IMR-90 (cell line): ENCODE results near the gene BRCA1. TPM values are rescaled to one million over a fixed set of nuclear protein-coding genes. Genes with fewer than 3 reads are reported as not detected.

ENCODE experiments used
- ATAC-seq: fragments of 200-7000 bp; cut with Tn5 transposase; 2 replicates; pipeline ENCODE4 v1.9.1; 2020; ENCODE audit warnings: low read depth, mild to moderate bottlenecking, moderate library complexity
- BruUV-seq: library from RNA; stranded (reverse); fragments of 400-500 nt; replicated peaks from 2 replicates; lab custom pipeline; 2021; lab: Mats Ljungman, UMichigan
- CTCF ChIA-PET: fragments of 300-600 bp; formaldehyde crosslinking; extraction: SDS; loops from one replicate; lab custom pipeline; 2021; ENCODE audit warnings: antibody characterized with exemption; lab: Yijun Ruan, JAX
- POLR2A ChIA-PET: fragments of 300-600 bp; sonication (Branson Sonifier 250); formaldehyde crosslinking; loops from one replicate; lab custom pipeline; 2022; ENCODE audit warnings: antibody characterized with exemption; ENCODE audit not compliant: unreplicated experiment; lab: Charles Lee
- DNase-seq: peaks from one replicate; pipeline ENCODE4 v3.0.0; 2013
- H2AFZ ChIP-seq: replicated peaks from 2 replicates; pipeline ENCODE3; 2013; ENCODE audit warnings: low read length, mild to moderate bottlenecking; ENCODE audit not compliant: poor library complexity
- H2AK5ac ChIP-seq: 2 replicates; pipeline ENCODE4 v1.6.1; 2013; ENCODE audit warnings: low read depth, low read length, inconsistent platforms
- H2AK9ac ChIP-seq: replicated peaks from 2 replicates; pipeline ENCODE3; 2013; ENCODE audit warnings: mild to moderate bottlenecking, low read depth, low read length, moderate library complexity; ENCODE audit not compliant: poor library complexity
- H2BK120ac ChIP-seq: 2 replicates; pipeline ENCODE4 v1.6.1; 2013; ENCODE audit warnings: low read depth, low read length, inconsistent platforms
- H2BK15ac ChIP-seq: 3 replicates; pipeline ENCODE4 v1.6.1; 2013; ENCODE audit warnings: low read depth, low read length, inconsistent platforms
- H2BK20ac ChIP-seq: 2 replicates; pipeline ENCODE4 v1.6.1; 2013; ENCODE audit warnings: low read depth, mild to moderate bottlenecking, inconsistent platforms, low read length, moderate library complexity
- H2BK5ac ChIP-seq: 2 replicates; pipeline ENCODE4 v1.6.1; 2013; ENCODE audit warnings: mild to moderate bottlenecking, low read depth, low read length, inconsistent platforms; ENCODE audit not compliant: poor library complexity, severe bottlenecking
- H3K14ac ChIP-seq: replicated peaks from 2 replicates; pipeline ENCODE4 v1.6.1; 2013; ENCODE audit warnings: low read depth, low read length, inconsistent platforms
- H3K18ac ChIP-seq: 2 replicates; pipeline ENCODE4 v1.6.1; 2013; ENCODE audit warnings: low read depth, low read length, control low read depth
- H3K23ac ChIP-seq: 2 replicates; pipeline ENCODE4 v1.6.1; 2013; ENCODE audit warnings: low read depth, low read length, inconsistent platforms
- H3K27ac ChIP-seq: 2 replicates; pipeline ENCODE4 v1.5.1; 2013; ENCODE audit warnings: mild to moderate bottlenecking, control low read depth, low read length; ENCODE audit not compliant: insufficient read depth
- H3K27me3 ChIP-seq: 2 replicates; pipeline ENCODE4 v1.6.1; 2013; ENCODE audit warnings: low read length; ENCODE audit not compliant: control insufficient read depth, insufficient read depth
- H3K36me3 ChIP-seq: 2 replicates; pipeline ENCODE4 v1.6.1; 2013; ENCODE audit warnings: low read length, mixed read lengths; ENCODE audit not compliant: control insufficient read depth, insufficient read depth
- H3K4ac ChIP-seq: 2 replicates; pipeline ENCODE4 v1.6.1; 2013; ENCODE audit warnings: low read depth, low read length, inconsistent platforms
- H3K4me1 ChIP-seq: 2 replicates; pipeline ENCODE4 v1.6.1; 2013; ENCODE audit warnings: low read length, mixed read lengths; ENCODE audit not compliant: control insufficient read depth, insufficient read depth
- H3K4me2 ChIP-seq: 2 replicates; pipeline ENCODE4 v1.6.1; 2013; ENCODE audit warnings: low read depth, mild to moderate bottlenecking, control low read depth, low read length, moderate library complexity
- H3K4me3 ChIP-seq: 2 replicates; pipeline ENCODE4 v1.5.1; 2013; ENCODE audit warnings: low read depth, mild to moderate bottlenecking, control low read depth, low read length, moderate library complexity; ENCODE audit not compliant: insufficient read depth
- H3K56ac ChIP-seq: 2 replicates; pipeline ENCODE4 v1.6.1; 2013; ENCODE audit warnings: low read length, inconsistent platforms; ENCODE audit not compliant: insufficient read depth; ENCODE audit errors: extremely low read depth
- H3K79me1 ChIP-seq, 2 experiments: 2 replicates each; pipeline ENCODE4 v1.6.1; 2013; ENCODE audit warnings: low read length in 2 of 2, inconsistent platforms in 1 of 2, low read depth in 1 of 2
- H3K9ac ChIP-seq: 2 replicates; pipeline ENCODE4 v1.6.1; 2013; ENCODE audit warnings: low read depth, low read length, control low read depth
- H3K9me1 ChIP-seq: 2 replicates; pipeline ENCODE4 v1.6.1; 2013; ENCODE audit warnings: low read length, inconsistent platforms; ENCODE audit not compliant: insufficient read depth
- H3K9me3 ChIP-seq: 2 replicates; pipeline ENCODE4 v1.6.1; 2013; ENCODE audit warnings: low read length; ENCODE audit not compliant: control insufficient read depth, insufficient read depth
- H4K20me1 ChIP-seq: 2 replicates; pipeline ENCODE4 v1.6.1; 2013; ENCODE audit warnings: low read length, inconsistent platforms; ENCODE audit not compliant: insufficient read depth
- H4K5ac ChIP-seq: 2 replicates; pipeline ENCODE4 v1.6.1; 2013; ENCODE audit warnings: mild to moderate bottlenecking, low read depth, low read length, control low read depth
- H4K8ac ChIP-seq, 2 experiments: 2 replicates each; pipeline ENCODE4 v1.6.1; 2013; ENCODE audit warnings: low read depth in 2 of 2, low read length in 2 of 2, control low read depth in 1 of 2, inconsistent platforms in 1 of 2
- H4K91ac ChIP-seq: 2 replicates; pipeline ENCODE4 v1.6.1; 2013; ENCODE audit warnings: low read depth, low read length, inconsistent platforms; ENCODE audit not compliant: insufficient read depth
- BHLHE40 ChIP-seq: fragments of 150-350 bp; IDR thresholded peaks from 2 replicates; pipeline ENCODE4 v1.6.1; 2016; ENCODE audit warnings: mild to moderate bottlenecking, low read depth, low read length
- CEBPB ChIP-seq: IDR thresholded peaks from 2 replicates; pipeline ENCODE4 v1.6.1; 2012; ENCODE audit warnings: low read depth, low read length, improper control_type of control experiment
- CHD1 ChIP-seq: IDR thresholded peaks from 2 replicates; pipeline ENCODE4 v1.6.1; 2012; ENCODE audit warnings: low read depth, low read length, improper control_type of control experiment
- CTCF ChIP-seq: conservative IDR thresholded peaks from 2 replicates; pipeline ENCODE4 v1.5.1; 2012; ENCODE audit warnings: mild to moderate bottlenecking, low read depth, low read length, improper control_type of control experiment
- ELK1 ChIP-seq: fragments of 150-350 bp; IDR thresholded peaks from 2 replicates; pipeline ENCODE4 v1.6.1; 2016; ENCODE audit warnings: low read depth, mild to moderate bottlenecking, low read length, moderate library complexity, borderline replicate concordance
- FOS ChIP-seq: fragments of 150-350 bp; IDR thresholded peaks from 2 replicates; pipeline ENCODE4 v1.6.1; 2016; ENCODE audit warnings: low read depth, low read length
- MAFK ChIP-seq: IDR thresholded peaks from 2 replicates; pipeline ENCODE4 v1.6.1; 2012; ENCODE audit warnings: low read depth, low read length, improper control_type of control experiment
- MAZ ChIP-seq: IDR thresholded peaks from 2 replicates; pipeline ENCODE4 v1.6.1; 2012; ENCODE audit warnings: low read depth, mild to moderate bottlenecking, low read length, improper control_type of control experiment, moderate library complexity, borderline replicate concordance
- MXI1 ChIP-seq: IDR thresholded peaks from 2 replicates; pipeline ENCODE4 v1.6.1; 2012; ENCODE audit warnings: low read depth, mild to moderate bottlenecking, low read length, moderate library complexity, borderline replicate concordance
- NFE2L2 ChIP-seq: fragments of 150-350 bp; IDR thresholded peaks from 2 replicates; pipeline ENCODE4 v1.6.1; 2016; ENCODE audit warnings: low read depth, mild to moderate bottlenecking, low read length
- POLR2A ChIP-seq: IDR thresholded peaks from 2 replicates; pipeline ENCODE4 v1.6.1; 2012; ENCODE audit warnings: mild to moderate bottlenecking, low read depth, low read length
- RAD21 ChIP-seq: IDR thresholded peaks from 2 replicates; pipeline ENCODE4 v1.6.1; 2012; ENCODE audit warnings: low read length, improper control_type of control experiment
- RCOR1 ChIP-seq: IDR thresholded peaks from 2 replicates; pipeline ENCODE4 v1.6.1; 2012; ENCODE audit warnings: mild to moderate bottlenecking, low read length, improper control_type of control experiment; ENCODE audit not compliant: insufficient replicate concordance
- RFX5 ChIP-seq: IDR thresholded peaks from 2 replicates; pipeline ENCODE4 v1.8.0; 2012; ENCODE audit warnings: low read depth, mild to moderate bottlenecking, low read length, moderate library complexity
- SMC3 ChIP-seq: fragments of 150-350 bp; IDR thresholded peaks from 2 replicates; pipeline ENCODE4 v1.6.1; 2016; ENCODE audit warnings: low read depth, mild to moderate bottlenecking, antibody characterized with exemption, low read length, moderate library complexity
- USF2 ChIP-seq: fragments of 150-350 bp; IDR thresholded peaks from 2 replicates; pipeline ENCODE4 v1.6.1; 2017; ENCODE audit warnings: mild to moderate bottlenecking, antibody characterized with exemption, low read length, low read depth
- WGBS, 2 experiments: methylation state at CpG; one replicate each; pipeline versions ENCODE4 v1.1.5 to v1.1.7; 2013; ENCODE audit warnings: missing lambda C conversion rate in 2 of 2; ENCODE audit not compliant: insufficient read length in 1 of 2; ENCODE audit errors: extremely low coverage in 2 of 2; 5-methylcytosine and 5-hydroxymethylcytosine counted together
- dilution Hi-C: fragments of 300-500 bp; cut with HindIII; formaldehyde crosslinking; loops from one replicate; pipeline ENCODE4 v1.14.3; 2018; ENCODE audit warnings: low sequenced_read_pairs; ENCODE audit not compliant: unreplicated experiment
- in situ Hi-C: fragments of 300-500 bp; cut with MboI; formaldehyde crosslinking; loops from 3 replicates; pipeline ENCODE4 v1.14.3; 2019; ENCODE audit warnings: low sequenced_read_pairs, inconsistent platforms, mixed read lengths
- intact Hi-C: fragments of 100-400 bp; cut with micrococcal nuclease; formaldehyde crosslinking; loops from 2 replicates; pipeline ENCODE4 v1.10.0; 2022
- polyA plus RNA-seq, 3 experiments: library from polyadenylated mRNA; depleted of rRNA; stranded (reverse); fragments of >200 nt; gene quantifications; 2 replicates each; pipeline ENCODE4 v1.2.3, GENCODE V29; 2012; ENCODE audit warnings: low replicate concordance in 1 of 3
- total RNA-seq: library from RNA; depleted of rRNA; stranded (reverse); fragments of >200 nt; gene quantifications from 2 replicates; pipeline ENCODE4 v1.2.3, GENCODE V29; 2012

The BRCA1 gene
- total and polyA plus RNA-seq, 2 of the 4 experiments (the other 2 are of a cell fraction), result 8.3 to 17.7 TPM

GRCh38 chr17:43062984-43063638 lies 62.1 kb downstream of the BRCA1 start:
- no peak overlapping the region for H3K27ac ChIP-seq
- no TSS peak for BruUV-seq
- H3K9ac ChIP-seq, result no peak overlapping the region
- H2BK20ac ChIP-seq, result no peak overlapping the region
- H4K20me1 ChIP-seq, result no peaks in the 10 kb centered on the region
- no peak overlapping the region for H3K4ac ChIP-seq
- H2BK120ac ChIP-seq, result no peak overlapping the region
- H4K8ac ChIP-seq, result no peak overlapping the region
- no peak overlapping the region for H4K91ac ChIP-seq
- intact Hi-C loops, result no loop called here
- H3K14ac ChIP-seq, result no peak overlapping the region
- H2BK15ac ChIP-seq, result no peak overlapping the region
- H3K4me2 ChIP-seq, result no peak overlapping the region
- H3K18ac ChIP-seq, result no peak overlapping the region
- dilution Hi-C loops, result no loop called here
- no peaks in the 10 kb centered on the region for H3K27me3 ChIP-seq
- H3K56ac ChIP-seq, result no peak overlapping the region
- no peak overlapping the region for H2AK9ac ChIP-seq
- TF ChIP-seq MAZ, result no peak
- no peak for TF ChIP-seq CHD1
- no peak for TF ChIP-seq FOS
- TF ChIP-seq ELK1, result no peak
- TF ChIP-seq RFX5, result no peak
- TF ChIP-seq MAFK, result no peak
- TF ChIP-seq BHLHE40, result no peak
- no peak for TF ChIP-seq MXI1
- no peak for TF ChIP-seq NFE2L2
- TF ChIP-seq RCOR1, result no peak
- TF ChIP-seq SMC3, result no peak
- TF ChIP-seq CEBPB, result no peak
- TF ChIP-seq USF2, result no peak
- no peak for TF ChIP-seq CTCF
- TF ChIP-seq RAD21, result no peak
- no peak for TF ChIP-seq POLR2A
- H2AFZ ChIP-seq, result no peak overlapping the region
- no peaks in the 10 kb centered on the region for H3K79me1 ChIP-seq
- H3K4me1 ChIP-seq, result no peaks in the 10 kb centered on the region
- in situ Hi-C loops, result loop anchor here (25.0 kb wide), 1 partner anchor 101 kb away; the partner anchor contains the start of gene AARSD1
- H3K4me3 ChIP-seq, result no peak overlapping the region
- no peaks in the 10 kb centered on the region for H3K9me1 ChIP-seq
- no peak overlapping the region for H2AK5ac ChIP-seq
- no peak for ATAC-seq
- H4K5ac ChIP-seq, result no peak overlapping the region
- no peaks in the 10 kb centered on the region for H3K9me3 ChIP-seq
- CTCF ChIA-PET, result no interaction called here
- POLR2A ChIA-PET, result no interaction called here
- H3K23ac ChIP-seq, result no peak overlapping the region
- no peak for DNase-seq
- H3K36me3 ChIP-seq, result peaks cover 1% of the 10 kb centered on the region; the same call in 1 of the 2 replicates
- no peak overlapping the region for H2BK5ac ChIP-seq
- 100% methylated on average over 3 of the region's 10 CpGs; no CpG with 5 or more reads in 1 of the 2 experiments for WGBS, 2 experiments
